NOMO-1 (cell line): ENCODE data around the gene LRMDA.
A peak's percentile ranks its signal among the peaks of the same experiment; 100 is the strongest.

ENCODE experiments used
- DNase-seq, 2 experiments: peaks; one replicate each; lab custom pipeline; 2025; ENCODE audit not compliant: unreplicated experiment in 2 of 2; lab: John Stamatoyannopoulos, UW

Gene LRMDA

GRCh38 chr10:75957314-75958120 is 526.1 kb downstream of the LRMDA start:
- DNase-seq = peak; percentile 73 to 92

DNA sequence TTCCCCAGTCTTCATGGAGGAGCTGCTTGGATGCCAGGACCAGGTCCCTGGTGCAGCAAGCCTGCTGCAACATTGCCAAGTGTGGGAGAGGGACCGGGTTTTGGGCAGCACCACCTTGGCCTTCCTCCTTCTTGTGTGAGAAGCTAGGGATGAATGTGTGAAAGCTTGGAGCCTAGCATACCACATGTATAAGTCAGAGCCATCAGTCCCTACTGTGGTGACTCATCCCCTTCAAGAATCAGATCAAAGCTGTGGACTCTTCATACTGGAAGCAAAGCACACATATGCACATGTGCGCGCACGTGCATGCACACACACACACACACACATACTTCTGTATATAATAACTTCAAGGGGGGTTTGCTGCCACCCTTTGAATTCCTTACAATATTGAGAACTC is 527.8 kb downstream of the LRMDA start:
- DNase-seq = no peak

DNA sequence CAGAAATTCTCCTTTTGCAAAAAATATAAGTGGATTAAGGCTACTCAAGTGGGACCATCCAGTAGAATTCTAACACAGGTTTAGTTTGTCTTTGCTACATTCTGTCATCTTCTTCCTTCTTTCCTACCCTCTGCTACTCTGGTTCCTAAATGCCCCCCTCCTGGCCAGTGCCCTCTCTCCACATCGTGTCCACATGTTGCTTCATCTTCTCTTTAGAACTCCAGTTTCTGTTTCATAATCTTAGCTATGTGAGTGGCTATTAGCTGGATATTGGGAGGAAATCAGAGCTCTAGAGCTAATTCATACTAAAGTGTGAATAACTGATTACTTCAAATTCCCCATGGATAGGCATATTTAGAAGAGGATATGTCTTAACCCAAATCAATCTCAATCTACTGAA is 528.5 kb downstream of the LRMDA start:
- DNase-seq = no peak

- no peak for DNase-seq
Observed at GRCh38 chr10:75962395-75963061, 531.1 kb downstream of the LRMDA start.

- no peak for DNase-seq
Observed at GRCh38 chr10:75967491-75967890, 536.1 kb downstream of the LRMDA start.

GRCh38 chr10:75969031-75969430 is 537.6 kb downstream of the LRMDA start:
- no peak for DNase-seq

DNA sequence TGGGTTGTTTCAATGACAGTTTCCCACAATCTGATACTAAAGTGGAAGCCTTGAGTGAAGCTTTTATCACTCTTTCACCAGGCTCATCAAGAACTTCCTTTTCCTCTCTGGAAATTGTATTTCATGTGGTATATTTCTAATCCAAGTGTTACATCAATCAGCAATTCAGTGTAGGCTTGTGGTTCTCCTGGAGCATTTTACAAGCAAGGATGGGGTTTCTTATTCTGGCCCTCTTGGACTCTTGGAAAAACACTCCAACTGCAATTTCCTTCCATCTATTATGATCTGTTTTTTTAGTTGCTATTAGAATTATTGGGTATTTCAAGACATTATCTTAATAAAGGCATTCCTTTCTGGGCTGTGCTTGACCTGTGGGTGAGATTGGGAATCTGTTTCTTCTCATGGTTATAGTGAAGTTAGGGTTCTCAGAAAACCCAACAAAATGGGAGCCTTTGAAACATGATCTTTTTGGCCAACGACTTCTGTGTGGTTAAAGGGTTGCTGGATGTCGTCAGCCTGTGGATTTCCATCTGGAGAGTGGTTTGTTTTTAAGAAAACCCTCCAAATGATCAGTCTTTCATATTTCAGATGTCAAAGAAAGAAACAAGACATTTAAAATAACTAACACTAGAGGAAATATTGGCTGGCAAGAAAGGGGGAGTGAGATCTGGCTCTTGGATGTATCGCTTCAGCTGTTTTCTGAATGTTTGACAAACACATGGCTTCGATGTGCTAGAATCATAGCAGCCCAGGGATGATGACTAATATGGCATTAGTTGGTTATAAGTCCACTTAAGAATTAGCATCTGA is 540.2 kb downstream of the LRMDA start:
- DNase-seq = no peak

DNA sequence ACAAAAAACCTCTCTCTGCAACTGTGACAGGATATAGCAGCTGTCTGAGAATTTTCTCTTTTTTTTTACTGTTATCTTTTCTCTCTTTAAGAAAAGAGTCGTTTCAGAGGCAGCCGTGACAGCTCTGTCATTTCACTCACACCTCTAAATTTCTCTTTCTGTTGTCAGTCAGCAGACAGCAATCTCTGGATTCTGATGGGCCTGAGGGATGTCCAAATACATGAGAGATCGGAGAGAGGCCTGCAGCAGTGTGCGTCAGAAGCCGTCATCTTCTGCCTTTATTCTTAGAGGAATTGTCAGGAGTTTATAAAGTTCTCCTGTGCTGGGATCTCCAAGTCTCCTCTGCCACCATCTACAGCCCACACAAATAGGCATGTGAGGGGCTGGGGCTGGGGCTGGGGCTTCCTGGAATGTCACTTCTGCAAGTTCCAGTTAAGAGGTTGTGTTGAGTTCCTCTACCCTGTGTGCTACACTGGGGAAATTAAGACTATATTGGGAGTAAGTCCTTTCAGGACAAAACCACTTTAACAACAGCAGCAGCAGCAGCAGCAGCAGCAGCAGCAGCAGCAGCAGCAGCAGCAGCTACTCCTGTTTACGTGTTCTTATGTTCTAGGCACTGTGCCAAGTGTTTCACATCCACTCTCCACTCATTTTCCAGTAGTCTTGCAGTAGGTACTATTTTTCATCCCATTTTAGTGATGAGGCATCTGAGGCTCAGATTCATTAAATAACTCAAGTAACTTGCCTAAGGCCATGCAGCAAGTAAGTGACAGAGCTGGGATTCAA is 541.3 kb downstream of the LRMDA start:
- DNase-seq = no peak

- no peak for DNase-seq
Observed at GRCh38 chr10:75974080-75974479, 542.7 kb downstream of the LRMDA start.

DNA sequence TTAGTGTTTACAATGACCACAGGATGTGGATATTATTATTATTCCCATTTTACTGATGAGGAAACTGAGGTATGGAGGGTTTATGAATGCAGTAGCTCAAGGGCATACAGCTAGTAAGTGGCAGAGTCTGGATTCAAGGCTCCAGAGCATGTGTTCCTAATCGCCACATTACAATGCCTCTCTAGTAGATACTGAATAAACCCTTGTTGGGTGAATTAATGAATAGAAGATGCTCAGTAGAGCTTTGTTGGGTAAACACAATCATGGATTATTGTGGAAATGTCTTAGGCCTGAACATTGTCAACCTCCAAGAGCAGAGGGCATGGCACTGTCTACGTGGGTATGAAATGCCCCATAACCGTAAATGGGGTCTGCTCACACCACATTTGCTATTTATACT is 545.3 kb downstream of the LRMDA start:
- DNase-seq = no peak

DNA sequence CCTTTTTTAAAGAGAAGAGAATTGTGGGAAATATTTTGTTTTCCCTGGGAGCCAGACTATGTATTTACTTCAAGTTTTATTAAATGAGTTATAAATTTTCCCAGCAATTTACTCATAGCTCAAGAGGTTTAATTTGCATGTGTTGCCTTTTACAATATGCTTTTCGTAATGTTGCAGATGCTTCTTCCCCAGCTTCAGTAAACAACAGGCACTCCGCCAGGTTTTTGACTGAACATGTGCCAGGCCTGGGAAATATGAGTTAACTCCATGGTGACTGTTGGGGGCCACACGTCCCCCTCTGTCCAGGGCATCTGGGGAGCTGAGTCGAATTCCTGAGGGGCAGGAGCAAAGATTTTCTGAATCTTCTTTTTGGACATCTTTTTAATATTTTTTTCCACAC is 545.7 kb downstream of the LRMDA start:
- DNase-seq = no peak

- no peak for DNase-seq
Observed at GRCh38 chr10:75978213-75978612, 546.8 kb downstream of the LRMDA start.

DNA sequence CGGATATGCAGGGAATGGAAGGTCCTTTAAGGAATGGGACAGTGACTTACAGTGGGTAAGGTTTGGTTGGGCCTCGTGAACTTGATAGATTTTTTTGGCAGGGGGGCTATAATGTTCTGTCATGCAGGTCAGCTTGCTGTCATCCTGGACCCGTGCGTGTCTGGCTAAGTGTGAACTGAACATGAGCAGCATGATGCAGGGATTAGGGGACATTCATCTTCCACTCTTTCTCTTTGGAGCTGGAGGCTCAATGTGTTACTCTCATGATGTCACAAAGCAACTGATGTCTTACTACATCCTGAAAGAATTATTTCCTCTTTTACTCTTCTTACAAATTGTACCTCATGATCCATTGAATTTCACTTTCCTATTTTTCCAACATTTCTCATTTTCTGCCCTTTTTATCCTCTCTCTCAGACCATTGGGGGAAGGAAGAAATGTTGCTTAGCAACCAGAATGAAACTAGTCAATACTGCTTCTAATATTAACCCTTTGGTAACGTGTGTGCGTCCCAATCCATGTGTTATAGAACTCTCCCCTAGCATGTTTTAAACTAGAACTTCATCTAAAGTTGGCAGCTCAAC is 549.1 kb downstream of the LRMDA start:
- DNase-seq = no peak

DNA sequence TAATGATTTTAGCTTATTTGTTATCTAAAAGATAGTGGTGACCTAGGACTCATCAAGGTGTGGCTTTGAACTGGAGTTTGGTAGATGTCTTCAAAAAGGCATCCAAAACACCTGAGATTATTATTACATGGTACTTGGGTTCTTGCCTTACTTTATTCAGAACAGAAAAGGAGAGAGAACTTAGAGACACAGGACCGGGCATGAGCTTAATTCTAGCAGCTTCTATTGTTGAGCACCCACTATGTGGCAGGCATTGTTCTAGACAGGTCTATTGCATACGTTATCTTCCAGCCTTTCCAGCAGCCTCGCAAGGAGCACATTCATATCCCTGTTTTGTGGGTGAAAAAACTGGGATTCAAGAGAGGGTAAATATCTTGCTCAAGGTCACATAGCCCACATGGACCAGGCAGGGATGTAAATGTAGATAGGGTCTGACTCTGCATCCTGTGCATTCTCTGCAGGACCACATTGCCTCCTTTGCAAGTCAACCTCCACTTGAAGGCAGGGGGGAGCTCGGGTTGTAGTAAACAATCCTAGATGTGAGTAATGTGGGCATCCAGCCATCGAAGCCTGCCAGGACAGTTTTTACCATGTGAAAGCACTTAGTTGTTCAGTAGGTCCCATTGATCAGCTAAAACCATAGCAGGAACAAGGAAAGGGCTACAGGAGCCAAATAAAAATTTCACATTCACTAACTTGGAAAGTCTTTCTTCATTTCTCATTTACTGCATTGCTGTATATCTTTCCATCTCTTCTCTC is 551.4 kb downstream of the LRMDA start:
- no peak for DNase-seq

- DNase-seq = no peak
Observed at GRCh38 chr10:75984067-75984466, 552.6 kb downstream of the LRMDA start.

DNA sequence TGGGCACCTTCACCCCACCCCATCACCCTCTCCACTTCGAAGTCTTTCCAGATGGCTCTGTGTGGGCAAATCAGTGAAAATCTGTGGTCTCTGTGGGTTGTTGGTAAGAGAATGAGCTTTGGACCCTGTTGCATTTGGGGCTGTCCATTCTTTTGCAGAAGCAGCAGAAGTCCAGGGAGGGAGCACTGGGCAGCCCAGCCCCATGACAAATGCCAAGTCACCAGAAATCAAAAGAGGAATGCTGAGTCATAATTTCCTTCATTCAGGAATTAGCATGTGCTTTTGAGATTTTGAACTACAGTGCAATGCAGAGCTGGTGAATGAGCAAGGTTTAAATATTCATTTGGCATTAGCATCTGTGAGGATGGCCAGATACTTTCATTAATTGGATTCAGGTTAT is 556.2 kb downstream of the LRMDA start:
- no peak for DNase-seq

GRCh38 chr10:75994357-75995040 is 563.1 kb downstream of the LRMDA start:
- no peak for DNase-seq

DNA sequence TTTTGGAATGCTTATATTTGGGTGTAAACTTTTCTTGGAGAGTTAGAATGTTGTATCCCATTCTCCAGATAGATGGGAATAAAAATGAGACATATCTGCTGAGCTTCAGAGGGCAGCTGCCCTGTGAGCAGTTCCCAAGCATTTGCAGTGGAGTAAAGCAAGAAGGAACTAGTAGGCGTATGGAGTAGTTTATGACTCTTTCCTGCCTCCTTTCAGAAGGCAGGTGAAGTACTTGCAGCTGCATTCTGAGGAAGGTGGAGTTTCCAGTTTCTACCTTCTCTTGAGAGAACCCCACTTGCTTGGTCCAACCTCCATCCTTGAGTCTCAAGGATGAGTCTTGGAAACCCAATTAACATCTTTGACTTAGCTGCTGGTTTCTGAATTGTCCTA is 563.6 kb downstream of the LRMDA start:
- no peak for DNase-seq

DNA sequence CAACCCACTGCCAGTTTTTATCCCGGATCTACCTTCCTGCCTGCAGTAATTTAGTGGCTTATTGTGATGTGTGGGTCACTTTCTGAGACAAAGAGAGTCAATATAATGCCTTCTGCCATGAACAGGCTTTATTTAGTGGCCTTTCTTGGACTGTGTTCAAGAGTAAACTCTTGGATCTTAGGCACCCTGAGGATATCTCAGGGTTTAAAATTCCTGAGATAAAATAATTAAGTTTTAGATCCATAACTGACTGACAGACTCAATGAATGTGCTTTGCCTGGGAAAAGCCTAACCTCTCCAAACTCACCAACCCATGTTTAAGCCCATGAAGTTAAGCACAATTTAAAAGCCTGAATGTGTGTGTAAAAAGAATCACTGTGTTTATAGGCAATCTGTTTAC is 564.3 kb downstream of the LRMDA start:
- DNase-seq = no peak
